NCI-H2196 treated with DMSO at 0.1 percent for 48 hours (cell line): ENCODE measurements around the gene SMPD3.
A peak's percentile ranks its signal among the peaks of the same experiment; 100 is the strongest.

Source experiments
- DNase-seq: peaks from one replicate; lab custom pipeline; 2025; ENCODE audit not compliant: unreplicated experiment; lab: John Stamatoyannopoulos, UW

SMPD3 gene

DNA sequence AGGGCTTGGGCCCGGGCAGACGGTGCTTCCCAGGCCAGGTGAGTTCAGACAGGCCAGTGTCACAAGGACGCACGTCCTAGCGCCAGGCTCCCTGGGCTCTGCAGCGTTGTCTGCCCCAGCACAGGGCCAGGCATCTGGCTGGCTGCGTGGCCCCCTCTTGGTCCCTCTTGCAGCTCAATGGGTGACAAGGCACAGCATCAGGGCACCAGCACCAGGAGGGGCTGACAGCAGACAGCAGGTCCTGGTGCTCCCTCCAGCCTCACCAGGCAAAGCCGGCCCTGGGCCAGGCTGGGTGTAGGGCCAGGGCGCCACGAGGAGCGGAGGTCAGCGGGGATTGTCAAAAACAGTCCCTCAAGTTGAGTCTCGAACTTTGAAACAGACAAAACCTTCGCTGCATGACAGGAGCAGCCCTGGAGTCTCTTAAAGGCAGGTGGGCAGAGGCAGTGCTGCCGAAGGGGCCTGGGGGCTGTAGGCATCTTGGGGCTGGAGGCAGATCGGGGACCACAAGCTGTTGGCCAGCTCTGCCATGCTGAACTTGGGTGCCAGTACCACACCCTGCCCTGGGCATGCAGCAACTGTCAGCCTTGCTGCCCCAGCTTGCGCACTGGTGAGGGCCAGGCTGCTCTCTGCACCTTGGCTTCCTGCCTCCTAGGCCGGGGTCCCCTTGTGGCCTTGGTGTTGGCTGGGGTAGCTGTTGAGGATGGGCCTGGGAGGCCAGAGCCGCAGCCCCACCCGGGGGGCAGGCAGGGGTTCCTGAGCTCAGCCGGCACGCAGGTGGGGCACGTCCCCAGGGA is 88.7 kb downstream of the SMPD3 start:
- no peak for DNase-seq

- no peak for DNase-seq
Observed at GRCh38 chr16:68358951-68359350, 89.4 kb downstream of the SMPD3 start.

GRCh38 chr16:68357923-68358322 is 90.4 kb downstream of the SMPD3 start:
- DNase-seq = no peak

DNA sequence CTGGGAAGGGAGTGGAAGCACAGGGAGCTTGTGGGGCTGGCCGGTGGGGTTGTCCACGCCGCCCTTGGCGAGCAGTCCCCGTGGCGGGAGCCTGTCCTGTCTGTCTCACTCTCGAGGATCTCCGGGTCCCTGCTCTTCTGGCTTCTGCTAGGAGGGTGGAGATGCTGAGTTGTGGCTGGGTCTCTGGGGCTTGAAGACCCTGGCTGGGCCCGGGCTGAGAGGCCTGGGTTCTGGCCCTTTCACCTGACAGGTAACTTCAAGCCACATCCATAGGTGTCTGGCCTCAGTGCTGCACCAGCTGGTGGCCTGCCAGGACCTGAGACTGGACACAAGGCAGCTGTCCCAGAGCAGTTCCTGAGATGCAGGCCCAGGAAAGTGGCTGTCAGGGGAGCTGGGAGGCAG is 90.8 kb downstream of the SMPD3 start:
- DNase-seq = no peak

- DNase-seq = no peak
Observed at GRCh38 chr16:68356919-68357286, 91.4 kb downstream of the SMPD3 start.

GRCh38 chr16:68356249-68356918 is 91.9 kb downstream of the SMPD3 start:
- DNase-seq = no peak

GRCh38 chr16:68355447-68356248 is 92.7 kb downstream of the SMPD3 start:
- DNase-seq = no peak

DNA sequence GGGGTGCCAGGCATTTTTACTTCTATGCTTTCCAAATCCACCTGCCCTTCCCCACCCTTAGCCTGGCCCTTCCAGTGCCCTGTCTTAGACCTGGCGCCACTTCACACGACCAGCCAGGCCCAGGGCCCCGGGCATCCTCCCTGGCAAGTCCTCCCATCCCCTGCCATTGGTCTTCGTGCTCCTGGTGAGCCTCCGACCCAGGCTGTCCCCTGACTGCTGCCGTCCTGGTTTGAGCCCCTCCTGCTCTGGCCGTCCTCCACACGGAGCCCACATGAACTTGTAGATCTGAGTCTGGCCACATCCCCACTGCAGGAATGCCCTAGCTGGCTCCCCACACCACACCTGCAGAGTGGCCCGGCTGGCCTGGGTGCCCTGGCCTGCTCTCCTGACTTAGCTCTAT is 93.5 kb downstream of the SMPD3 start:
- DNase-seq = no peak

DNA sequence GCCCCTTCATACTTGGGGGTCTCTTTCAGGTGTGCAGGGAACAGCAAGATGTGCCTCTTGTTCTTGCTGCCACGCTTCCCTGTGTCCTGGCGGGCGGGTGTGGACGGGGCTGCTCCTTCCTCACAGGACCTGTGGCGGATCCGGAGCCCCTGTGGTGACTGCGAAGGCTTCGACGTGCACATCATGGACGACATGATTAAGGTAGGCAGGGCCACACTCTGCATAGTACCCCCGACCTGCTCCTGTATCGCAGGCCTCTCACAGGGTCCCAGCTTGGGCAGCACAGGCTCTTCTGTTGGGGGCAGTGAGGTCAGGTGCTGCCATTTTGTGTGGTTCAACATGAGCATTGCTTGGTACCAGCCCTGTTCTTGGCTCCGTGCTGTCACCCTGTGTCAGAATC is 94.9 kb downstream of the SMPD3 start:
- no peak for DNase-seq

- DNase-seq = peak; percentile 3
Observed at GRCh38 chr16:68351991-68352431, 96.3 kb downstream of the SMPD3 start.

GRCh38 chr16:68351463-68351862 is 96.8 kb downstream of the SMPD3 start:
- DNase-seq = no peak

DNA sequence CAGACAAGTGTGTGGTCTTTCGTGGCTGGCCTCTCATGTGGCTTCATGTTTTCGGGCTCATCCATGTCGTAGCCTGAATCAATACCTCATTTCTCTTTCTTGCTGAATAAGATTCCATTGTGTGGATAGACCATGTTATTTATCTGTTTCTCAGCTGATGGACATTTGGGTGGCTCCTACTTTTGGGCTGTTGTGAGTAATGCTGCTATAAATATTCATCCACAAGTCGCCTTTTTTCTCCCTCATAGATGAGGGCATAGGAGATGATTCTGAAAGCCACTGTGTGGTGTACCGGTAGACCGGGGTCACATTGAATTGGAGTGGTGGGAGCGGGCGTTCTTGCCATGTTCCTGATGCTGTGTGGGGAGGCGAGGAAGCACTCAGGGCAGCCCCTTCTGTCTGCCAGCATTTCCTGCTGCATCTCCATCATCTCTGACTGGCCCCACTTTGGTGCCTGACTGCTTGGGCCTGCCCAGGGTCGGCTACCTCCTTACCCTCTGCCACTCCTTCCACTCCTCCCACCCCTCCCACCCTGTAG is 97.4 kb downstream of the SMPD3 start:
- DNase-seq = no peak

DNA sequence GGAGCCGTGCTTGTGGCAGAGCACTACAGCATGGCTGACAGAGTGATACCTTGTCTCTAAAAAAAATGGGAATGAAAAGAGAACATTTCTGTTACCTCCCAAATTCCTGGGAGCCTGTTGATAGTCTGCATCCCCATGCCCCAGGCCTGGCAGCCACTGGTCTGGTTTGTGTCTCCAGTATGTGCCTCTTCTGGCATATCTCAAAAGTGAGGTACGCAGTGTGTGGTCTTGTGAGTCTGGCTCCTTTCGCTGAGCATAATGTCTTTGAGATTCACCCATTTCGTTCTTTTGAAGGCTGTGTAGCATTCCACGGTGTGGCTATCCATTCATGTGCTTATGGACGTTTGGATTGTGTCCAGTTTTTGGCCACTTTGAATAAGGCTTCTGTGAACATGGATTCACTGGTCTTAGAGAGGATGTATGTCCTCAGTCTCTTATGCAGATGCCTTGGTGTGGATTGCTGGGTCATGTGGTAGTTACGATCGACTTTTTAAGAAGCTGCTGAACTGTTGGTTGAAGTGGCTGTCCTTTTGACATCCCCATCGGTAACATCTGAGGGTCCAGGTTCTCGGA is 98.4 kb downstream of the SMPD3 start:
- DNase-seq = no peak

DNA sequence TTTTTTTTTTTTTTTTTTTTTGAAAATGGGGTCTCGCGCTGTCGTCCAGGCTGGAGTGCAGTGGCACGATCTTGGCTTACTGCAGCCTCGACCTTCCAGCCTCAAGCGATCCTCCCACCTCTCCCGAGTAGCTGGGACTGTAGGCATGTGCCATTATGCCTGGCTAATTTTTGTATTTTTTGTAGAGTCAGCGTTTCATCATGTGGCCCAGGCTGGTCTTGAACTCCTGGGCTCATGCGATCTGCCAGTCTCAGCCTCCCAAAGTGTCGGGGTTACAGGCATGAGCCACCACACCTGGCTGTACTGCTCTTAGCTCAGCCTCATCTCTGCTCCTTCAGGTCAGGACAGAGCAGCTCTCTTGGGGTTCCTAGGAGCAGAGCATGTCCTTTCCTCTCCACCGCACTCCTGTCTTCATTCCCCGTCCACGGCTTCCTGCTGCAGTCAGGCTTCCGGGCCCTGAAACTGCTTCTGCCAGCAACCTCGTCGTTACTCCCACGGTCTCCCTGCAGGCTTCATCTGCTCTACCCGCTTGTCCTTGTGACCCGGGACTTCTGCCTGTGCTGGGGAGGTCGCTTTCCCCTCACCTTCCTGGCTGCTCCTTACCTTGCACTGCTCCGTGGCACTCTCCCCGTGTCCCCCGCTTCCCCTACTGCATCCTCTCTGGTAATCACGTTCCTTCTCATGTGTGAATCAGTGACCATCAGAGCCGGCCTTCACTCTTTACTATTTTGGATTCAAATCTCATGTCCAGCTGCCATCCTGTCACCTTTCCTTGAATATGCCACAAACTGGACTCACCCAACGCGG is 99.5 kb downstream of the SMPD3 start:
- DNase-seq = no peak

- DNase-seq = no peak
Observed at GRCh38 chr16:68347605-68348004, 100.7 kb downstream of the SMPD3 start.

GRCh38 chr16:68346892-68347480 is 101.3 kb downstream of the SMPD3 start:
- DNase-seq = no peak

DNA sequence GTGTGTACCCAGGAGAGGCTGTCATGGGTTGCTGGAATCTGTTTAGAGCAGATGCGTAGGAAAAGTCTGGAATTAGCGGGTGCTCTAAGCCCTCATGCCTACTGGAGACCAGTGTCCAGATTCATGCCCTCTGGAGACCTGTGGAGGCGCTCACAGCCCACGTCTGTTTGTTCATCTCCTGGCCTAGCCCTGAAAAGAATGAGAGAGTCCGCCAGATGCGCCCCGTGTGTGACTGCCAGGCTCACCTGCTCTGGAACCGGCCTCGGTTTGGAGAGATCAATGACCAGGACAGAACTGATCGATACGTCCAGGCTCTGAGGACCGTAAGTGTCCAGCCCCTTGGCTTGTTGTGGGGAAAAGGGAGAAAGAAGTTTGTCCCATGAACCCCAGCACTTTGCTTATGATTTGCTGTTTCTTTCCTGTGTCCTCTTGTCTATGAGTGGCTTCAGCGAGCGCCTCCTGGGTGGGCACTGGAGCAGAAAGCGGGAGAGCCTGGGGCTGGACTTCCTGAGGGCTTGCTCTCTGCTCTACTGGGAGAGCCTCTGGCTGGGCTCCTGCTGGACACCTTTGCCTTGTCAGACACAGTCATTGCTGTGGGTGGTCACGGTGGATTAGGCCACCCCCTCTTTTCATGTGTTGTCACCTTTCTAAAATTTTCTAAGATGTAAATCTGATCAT is 102.2 kb downstream of the SMPD3 start:
- no peak for DNase-seq

GRCh38 chr16:68345351-68345810 is 102.9 kb downstream of the SMPD3 start:
- DNase-seq = no peak

DNA sequence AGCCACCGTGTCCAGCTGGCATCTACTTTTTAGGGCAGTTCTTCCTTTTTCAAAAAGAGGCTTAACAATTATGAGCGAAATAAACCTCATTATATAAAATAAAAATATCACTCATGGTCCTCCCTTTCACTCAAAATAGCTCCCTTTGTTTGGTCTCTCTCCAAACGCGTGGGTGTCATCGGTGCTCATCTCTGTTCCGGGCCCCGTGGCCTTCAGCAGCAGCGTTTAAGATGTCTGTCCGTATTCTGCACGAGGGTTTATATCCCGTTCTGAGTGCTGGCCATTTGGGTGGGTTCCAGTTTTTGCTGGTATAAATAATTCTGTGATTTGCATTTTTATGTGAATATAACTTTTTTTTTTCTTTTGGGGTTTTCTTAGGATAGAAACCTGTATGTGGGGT is 104.1 kb downstream of the SMPD3 start:
- no peak for DNase-seq
